Dendritic cell treated with granulocyte-macrophage colony-stimulating factor and Interleukin-4, amounts not matched to agents 40 ng/mL and 50 ng/mL, for 4 days (primary cell): ENCODE results near the gene ABHD15.

Experiments used
- H3K27ac Mint-ChIP-seq: one replicate; pipeline ENCODE4 v1.8.0; 2022; ENCODE audit warnings: mild to moderate bottlenecking, mixed read lengths
- H3K27me3 Mint-ChIP-seq: one replicate; pipeline ENCODE4 v1.8.0; 2022; ENCODE audit warnings: mild to moderate bottlenecking, mixed read lengths
- H3K36me3 Mint-ChIP-seq: one replicate; pipeline ENCODE4 v1.8.0; 2022; ENCODE audit warnings: low read depth, mixed read lengths
- H3K4me1 Mint-ChIP-seq: one replicate; pipeline ENCODE4 v1.8.0; 2022; ENCODE audit warnings: low read depth, mixed read lengths
- H3K4me3 Mint-ChIP-seq: one replicate; pipeline ENCODE4 v1.8.0; 2022; ENCODE audit warnings: mild to moderate bottlenecking, moderate library complexity, mixed read lengths
- H3K9me3 Mint-ChIP-seq: one replicate; pipeline ENCODE4 v1.8.0; 2022; ENCODE audit warnings: mixed read lengths
- intact Hi-C: fragments of 100-400 bp; cut with micrococcal nuclease; formaldehyde crosslinking; loops from one replicate; pipeline ENCODE4 v1.15.0; 2022

The ABHD15 gene

DNA sequence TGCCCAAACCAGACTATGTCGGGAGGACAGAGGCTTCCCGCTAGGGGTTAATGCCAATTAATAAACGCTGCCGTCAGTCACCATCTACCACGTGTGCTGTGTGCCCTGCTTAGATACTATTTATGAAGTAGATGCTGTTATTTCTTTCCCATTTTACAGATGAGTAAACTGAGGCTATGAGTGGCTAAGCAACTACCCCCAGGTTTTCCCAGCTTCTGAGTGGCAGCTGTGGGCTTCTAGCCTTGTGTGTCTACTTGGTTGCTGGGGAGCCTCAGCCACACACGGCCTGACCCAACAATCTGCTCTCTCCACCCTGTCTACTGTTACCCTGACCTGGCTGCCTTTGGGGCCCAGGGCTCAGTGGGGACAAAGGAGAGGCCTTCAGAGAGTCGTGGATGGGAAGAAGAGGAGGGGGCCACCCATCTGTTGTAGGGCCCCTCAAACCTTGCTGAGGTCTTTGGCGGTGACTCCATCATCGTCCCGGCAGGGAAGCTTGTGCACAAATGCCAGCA is 15.5 kb upstream of the ABHD15 start:
- intact Hi-C loops: no loop called here
- no peaks in the 10 kb centered on the region for H3K27me3 Mint-ChIP-seq

DNA sequence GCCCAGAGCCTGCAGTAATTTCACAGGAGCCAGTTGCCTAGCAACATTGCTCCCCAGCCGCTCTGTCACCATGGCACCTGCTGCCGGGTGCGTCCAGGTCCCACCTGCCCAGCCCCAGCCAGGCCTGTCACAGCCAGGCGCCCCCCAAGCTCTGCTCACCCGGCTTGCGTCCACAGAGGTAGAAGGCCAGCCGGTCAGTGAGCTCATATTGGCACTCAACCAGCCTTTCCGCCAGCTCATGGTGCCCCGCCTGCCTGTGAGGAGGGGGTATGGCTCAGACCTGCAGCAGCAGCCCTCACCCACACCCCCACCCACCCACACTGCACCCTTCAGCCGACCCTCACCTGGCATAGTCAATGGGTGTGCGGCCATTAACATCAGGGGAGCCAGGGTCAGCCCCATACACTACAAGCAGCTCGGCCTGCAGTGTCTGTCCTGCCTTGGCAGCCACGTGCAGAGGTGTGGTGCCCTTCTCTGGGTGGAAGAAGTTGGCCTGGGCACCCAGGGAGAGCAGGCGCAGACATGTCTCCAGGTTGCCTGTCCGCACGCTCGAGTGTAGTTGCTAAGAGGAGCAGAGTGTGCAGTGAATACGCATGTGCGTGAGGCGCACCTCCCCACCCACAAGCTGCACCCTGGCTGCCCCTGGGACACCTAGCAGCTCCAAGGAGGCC is 14.9 kb upstream of the ABHD15 start:
- Mint-ChIP-seq H3K4me3 (no peak overlapping the region), H3K36me3 (peaks cover 75% of the 10 kb centered on the region), H3K4me1 (peaks cover 51% of the 10 kb centered on the region), H3K9me3 (no peaks in the 10 kb centered on the region), H3K27ac (no peak overlapping the region), H3K27me3 (no peaks in the 10 kb centered on the region)
- intact Hi-C loops: no loop called here

More for the DNA sequence above, 15.5 kb upstream of the ABHD15 start:
- peaks cover 57% of the 10 kb centered on the region for H3K4me1 Mint-ChIP-seq
- H3K27ac Mint-ChIP-seq: no peak overlapping the region
- H3K4me3 Mint-ChIP-seq: no peak overlapping the region
- peaks cover 69% of the 10 kb centered on the region for H3K36me3 Mint-ChIP-seq
- H3K9me3 Mint-ChIP-seq: no peaks in the 10 kb centered on the region

DNA sequence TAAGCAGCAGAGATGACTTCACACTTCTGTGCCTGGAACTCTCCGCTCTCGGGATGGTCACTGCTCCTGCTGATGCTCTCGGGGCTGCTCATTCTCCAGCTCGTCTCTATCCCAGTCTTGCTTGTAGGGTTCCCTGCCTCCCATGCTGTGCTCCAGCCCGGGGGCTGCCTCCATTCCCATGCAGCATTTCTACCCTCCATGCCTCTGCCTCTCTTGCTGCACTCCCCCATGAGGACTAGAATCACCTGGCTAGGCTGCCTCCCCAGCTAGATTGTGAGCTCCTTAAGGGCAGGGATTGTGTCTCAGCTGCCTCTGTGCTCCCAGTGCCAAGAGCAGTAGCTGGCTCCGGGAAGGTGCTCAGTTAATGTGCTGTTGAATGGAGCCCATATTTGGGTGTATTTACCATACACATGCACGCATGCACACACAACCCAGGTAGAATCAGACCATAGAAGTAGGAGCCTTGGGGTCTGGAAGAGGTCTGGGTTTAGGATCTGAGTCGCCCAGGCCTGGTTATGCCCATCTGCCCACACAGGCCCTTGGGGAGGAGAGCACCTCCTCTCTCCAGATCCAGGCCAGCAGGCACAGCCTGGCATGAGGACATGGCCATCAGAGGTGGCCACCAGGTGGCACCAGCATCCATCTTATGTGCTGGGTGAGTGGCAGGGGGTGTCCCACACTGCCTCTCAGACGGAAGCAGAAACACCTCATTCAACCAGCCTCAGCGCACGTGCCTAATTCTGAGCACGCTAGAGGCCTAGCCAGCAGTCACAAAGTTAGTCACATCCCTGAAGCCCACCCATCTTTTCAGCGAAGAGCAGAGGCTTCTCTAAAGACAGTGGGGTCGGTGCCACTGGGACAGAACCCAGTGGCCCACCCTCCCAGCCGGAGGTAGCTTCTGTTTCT is 13.3 kb upstream of the ABHD15 start:
- Mint-ChIP-seq H3K4me1 (peaks cover 37% of the 10 kb centered on the region), H3K27ac (no peak overlapping the region), H3K9me3 (no peaks in the 10 kb centered on the region), H3K4me3 (no peak overlapping the region), H3K36me3 (peaks cover 91% of the 10 kb centered on the region), H3K27me3 (no peaks in the 10 kb centered on the region)
- intact Hi-C loops: loop anchor here (1.0 kb wide), 1 partner anchor 12 kb away; no protein-coding TSS in a partner anchor

DNA sequence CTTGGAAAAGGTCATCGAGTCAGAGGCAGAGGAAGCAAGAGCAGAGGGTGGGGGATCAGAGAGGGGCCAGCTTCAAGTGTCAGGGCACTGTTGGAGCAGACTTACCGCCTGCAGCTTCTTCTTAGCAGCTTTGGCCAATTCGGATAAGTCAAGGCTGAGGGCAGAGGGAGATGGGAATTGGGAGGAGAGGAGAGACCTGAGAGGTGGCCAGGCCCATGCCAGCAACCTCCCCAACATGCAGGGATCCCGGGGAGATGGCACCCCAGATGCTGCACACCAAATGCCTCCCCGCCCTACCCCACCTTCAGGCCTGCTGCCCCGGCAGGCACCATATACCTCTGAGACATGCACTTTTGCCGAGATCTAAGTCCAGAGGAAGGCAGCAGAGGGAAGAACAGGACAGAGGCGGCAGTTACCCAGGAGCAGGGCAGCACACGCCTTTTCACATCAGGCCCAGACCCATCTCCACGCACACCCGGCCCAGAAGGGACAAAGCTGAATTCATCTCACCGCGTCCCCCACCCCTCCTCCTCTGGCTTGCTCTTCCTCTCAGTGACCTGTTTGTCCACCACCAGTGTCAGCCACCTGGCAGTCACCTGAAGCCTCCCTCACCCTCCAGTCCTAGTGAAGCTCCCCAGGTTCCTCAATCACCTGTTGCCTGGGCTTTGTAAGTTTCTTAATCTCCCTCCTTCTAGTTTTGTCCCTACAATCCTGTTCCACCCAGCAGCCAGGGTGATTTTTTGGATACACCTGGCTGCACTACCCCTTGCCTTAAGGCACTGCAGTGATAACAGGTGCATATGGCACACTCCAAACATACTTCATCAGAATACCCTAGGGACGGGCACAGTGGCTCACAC is 12.0 kb upstream of the ABHD15 start:
- intact Hi-C loops: no loop called here
- Mint-ChIP-seq H3K4me3 (no peak overlapping the region), H3K27me3 (no peaks in the 10 kb centered on the region), H3K27ac (no peak overlapping the region), H3K36me3 (peaks cover 100% of the 10 kb centered on the region), H3K4me1 (peaks cover 33% of the 10 kb centered on the region), H3K9me3 (no peaks in the 10 kb centered on the region)

DNA sequence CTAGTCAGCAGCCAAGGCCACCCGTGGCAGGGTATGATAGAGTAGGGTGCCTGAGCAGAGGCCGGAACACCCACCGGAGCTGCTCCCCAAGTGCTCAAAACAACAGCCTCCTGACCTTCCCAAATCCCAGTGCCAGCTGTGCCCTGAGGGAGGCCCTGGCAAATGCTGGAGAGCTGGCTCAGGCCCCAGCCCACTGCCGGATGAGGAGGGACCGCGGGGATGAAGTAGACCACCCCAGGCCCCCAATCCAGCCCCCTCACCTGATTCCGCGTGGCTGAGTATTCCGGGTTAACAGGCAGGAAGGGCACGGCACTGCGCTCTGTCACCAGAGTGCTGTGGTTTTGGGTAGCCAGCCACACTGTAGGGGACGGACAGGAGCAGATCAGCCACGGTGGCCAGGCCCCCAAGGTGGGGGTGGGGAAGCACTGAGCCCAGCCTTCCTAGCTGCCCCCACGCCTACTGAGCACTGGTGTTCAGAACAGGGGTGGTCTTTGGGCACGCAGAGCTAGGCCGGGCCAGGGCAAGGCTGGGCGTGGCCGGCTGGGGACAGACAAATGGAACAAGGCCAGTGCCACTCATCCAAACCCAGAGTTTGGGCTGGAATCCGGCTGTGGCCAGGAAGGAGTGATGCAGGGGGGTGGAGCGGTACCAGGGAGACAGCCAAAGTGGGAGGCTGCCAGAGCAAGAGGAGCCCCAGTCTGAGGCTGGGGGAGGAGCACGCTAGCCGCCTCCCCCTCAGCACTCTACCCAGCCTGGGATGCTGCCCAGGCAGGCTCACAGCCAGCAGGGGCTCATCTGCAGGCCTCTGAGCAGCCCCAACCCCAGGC is 10.8 kb upstream of the ABHD15 start:
- Mint-ChIP-seq H3K4me3 (no peak overlapping the region), H3K36me3 (peaks cover 99% of the 10 kb centered on the region), H3K9me3 (no peaks in the 10 kb centered on the region), H3K27me3 (no peaks in the 10 kb centered on the region), H3K4me1 (peaks cover 28% of the 10 kb centered on the region), H3K27ac (no peak overlapping the region)
- intact Hi-C loops: no loop called here

DNA sequence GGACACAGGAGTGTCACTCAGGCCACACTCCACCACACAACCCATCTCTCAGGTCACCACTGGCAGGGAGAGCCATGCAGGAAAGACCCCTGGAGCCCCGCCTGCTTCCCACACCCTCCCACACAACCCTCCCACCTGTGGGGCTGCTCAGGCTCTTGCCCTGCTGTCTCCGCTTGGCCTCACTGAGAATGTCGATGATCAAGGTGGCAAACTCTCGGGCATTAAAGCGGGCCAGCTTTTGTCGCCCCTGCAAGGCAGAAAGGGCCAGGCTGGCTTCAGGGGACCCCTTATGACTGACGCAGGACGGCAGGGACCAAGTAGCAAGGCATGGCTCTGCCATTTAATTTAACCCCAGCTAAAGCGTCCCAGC is 10.1 kb upstream of the ABHD15 start:
- Mint-ChIP-seq H3K4me3 (no peak overlapping the region), H3K9me3 (no peaks in the 10 kb centered on the region), H3K4me1 (peaks cover 25% of the 10 kb centered on the region), H3K27me3 (no peaks in the 10 kb centered on the region), H3K27ac (no peak overlapping the region), H3K36me3 (peaks cover 98% of the 10 kb centered on the region)
- intact Hi-C loops: no loop called here

DNA sequence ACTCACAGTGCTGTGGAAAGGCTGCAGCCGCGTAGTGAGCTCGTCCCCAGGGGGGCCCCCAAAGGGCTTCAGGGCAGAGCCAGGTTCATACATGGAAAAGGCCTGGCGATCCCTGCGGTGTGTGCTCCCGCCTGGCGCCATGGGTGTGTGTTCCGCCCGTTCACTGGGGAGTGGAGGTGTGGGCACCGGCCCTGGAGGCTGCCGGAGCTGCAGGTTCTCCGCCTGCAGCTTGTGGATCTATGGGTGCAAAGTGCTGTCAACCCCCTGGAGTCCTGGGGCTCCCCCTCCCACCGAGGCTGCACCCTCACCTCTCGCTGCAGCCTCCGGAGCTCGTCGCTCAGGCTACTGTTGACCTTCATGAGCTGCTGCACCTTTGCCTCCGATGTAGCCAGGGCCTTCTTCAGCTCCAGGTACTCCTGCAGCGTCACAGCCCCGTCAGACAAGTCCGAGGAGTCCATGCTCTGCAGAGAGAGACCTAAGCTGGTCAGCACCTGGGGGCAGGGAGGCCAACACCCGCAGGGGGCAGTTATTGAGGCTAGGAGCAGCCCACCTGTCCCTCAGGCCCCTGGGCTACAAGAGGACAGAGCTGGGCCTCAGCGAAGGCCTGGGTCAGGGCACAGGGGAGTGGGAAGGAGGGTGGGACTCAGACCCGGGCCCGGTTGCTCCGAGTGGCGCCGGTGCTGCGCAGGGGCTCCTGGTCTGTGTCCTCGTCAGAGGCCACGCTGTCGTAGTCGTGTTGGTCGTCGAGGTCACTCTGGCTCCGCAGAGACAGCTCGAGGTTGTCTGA is 9.6 kb upstream of the ABHD15 start:
- H3K9me3 Mint-ChIP-seq: no peaks in the 10 kb centered on the region
- H3K4me1 Mint-ChIP-seq: peaks cover 30% of the 10 kb centered on the region
- intact Hi-C loops: no loop called here
- H3K27ac Mint-ChIP-seq: no peak overlapping the region
- no peaks in the 10 kb centered on the region for H3K27me3 Mint-ChIP-seq
- H3K36me3 Mint-ChIP-seq: peaks cover 98% of the 10 kb centered on the region
- no peak overlapping the region for H3K4me3 Mint-ChIP-seq

DNA sequence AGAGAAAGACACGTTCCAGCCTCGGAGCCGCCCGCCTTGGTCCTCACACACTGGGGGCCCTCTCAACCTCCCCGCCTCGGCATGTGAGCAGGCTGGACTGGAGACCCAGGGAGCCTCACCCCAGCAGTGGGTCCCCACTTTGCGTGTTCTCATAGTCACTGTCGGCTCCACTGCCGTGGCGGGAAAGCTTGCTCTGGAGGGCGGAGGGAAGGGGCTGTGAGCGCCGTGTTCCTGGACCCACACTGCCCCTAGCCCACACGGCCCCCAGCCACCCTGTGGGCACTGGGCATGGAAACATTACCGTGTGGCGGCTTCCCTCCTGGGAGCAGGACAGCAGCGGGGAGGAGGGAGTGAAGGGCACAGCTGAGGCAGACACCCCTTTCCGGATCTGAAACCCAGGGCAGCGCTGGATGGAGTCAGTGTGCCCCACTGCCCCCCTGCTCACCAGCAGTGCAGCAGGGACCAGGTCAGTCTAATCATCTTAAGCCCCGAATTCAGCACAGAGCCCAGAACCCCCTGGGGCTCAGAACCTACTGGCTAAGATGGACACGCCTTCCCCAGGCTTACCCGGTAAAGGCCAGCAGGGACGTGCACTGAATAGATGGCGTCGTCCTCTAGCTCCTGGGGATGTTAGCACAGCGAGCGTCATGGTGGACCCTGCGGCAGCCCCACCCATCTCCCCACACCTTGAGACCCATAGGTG is 8.8 kb upstream of the ABHD15 start:
- Mint-ChIP-seq H3K4me1 (peaks cover 38% of the 10 kb centered on the region), H3K9me3 (no peaks in the 10 kb centered on the region), H3K4me3 (no peak overlapping the region), H3K36me3 (peaks cover 98% of the 10 kb centered on the region), H3K27ac (peak overlapping the region; percentile 8), H3K27me3 (no peaks in the 10 kb centered on the region)
- intact Hi-C loops: no loop called here

DNA sequence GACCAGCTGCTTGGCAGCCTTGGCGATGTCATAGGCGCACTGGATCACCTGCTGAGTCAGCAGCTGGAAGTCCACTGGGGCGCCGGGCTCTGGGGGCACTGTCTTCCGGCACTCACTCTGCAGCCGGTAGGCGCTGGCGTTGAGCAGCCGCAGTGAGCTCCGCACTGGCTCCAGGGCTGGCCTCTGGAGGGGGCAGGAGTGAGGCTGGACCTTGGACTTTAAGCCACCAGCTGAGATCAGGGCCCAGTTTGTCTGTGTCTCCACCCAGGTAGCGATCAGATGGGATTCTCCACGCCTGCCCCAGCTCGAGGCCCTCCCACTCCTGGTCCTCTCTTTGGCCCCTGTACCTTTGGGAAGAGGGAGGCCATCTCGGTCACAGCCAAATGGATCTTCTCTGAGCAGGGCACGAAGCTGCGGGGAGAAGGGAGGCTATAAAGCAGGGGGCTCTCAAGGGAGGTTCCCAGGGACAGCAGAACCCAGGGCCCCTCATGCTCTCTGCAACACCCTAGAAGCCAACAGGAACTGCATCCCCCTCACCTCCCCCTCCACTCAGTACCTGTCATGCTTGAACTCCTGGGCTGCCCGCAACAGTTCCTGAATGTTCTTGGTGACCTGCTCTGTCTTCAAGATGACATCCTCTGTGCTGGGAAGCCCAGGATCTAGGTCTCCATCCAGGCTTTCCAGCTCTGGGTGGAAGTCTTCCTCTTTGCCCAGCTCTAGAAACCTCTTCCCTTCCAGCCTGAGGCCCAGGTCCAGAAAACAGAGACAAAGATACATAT is 8.1 kb upstream of the ABHD15 start:
- Mint-ChIP-seq H3K27ac (peak overlapping the region; percentile 8), H3K4me3 (no peak overlapping the region), H3K9me3 (no peaks in the 10 kb centered on the region), H3K27me3 (no peaks in the 10 kb centered on the region), H3K36me3 (peaks cover 96% of the 10 kb centered on the region), H3K4me1 (peaks cover 33% of the 10 kb centered on the region)
- intact Hi-C loops: no loop called here

DNA sequence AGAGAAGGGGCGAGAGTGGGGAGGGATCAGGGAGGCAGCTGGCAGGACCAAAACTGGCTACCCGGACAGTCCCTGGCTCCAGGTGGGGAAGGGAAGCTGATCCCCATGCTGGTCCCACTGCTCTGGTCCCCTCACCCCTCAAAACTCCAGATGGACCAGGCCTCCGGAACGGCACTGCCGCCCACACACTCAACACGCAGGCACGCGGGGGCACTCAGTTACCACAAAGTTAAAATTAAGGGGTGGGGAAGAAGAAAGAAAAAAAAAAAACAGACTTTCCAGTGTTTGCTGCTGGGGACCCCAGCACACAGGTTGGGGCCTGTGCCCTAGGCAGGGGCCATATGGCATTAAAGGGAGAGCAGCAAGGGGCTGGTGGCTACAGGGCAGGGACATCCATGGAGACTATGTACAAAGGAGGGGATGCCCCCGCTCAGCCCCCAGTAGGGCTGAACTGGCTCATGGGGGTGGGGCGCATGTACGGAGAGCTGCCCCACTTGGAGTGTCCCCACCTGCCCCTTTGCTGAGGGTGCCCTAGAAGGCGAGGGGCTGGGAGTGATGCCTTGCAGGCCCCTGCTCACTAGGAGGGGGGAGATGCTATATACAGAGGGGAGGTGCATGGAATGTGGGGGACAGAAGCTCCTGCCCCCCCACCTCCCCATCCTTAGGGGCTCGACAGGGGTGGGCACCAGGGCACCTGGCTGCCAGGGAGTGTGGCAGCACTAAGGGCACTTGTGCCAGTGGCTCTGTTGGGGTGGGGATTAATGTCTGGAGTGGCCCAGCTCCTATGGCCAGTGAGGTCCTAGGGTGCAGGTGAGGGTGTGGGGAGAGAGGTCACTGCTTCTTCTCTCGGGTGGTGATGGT is 7.3 kb upstream of the ABHD15 start:
- H3K4me1 Mint-ChIP-seq: peaks cover 37% of the 10 kb centered on the region
- H3K4me3 Mint-ChIP-seq: no peak overlapping the region
- H3K36me3 Mint-ChIP-seq: peaks cover 90% of the 10 kb centered on the region
- no peaks in the 10 kb centered on the region for H3K27me3 Mint-ChIP-seq
- intact Hi-C loops: no loop called here
- H3K9me3 Mint-ChIP-seq: no peaks in the 10 kb centered on the region
- H3K27ac Mint-ChIP-seq: peak overlapping the region; percentile 8

DNA sequence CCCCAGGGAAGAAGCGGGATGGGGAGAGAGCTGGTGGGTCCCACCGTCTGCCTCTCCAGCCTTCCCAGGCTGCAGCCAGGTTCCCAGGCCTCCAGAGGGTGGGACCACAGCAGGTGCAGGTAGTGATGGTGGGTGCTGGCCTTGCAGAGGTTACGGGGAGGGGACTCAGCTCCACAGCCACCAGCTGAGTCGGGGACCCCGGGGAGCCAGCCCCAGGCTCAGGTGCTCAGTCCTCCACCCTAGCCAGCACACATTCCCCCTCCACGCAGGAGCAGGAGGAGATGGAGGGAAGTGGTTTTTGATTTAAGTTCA is 6.7 kb upstream of the ABHD15 start:
- H3K27ac Mint-ChIP-seq: no peak overlapping the region

More for the DNA sequence above, 6.7 kb upstream of the ABHD15 start:
- Mint-ChIP-seq H3K36me3 (peaks cover 90% of the 10 kb centered on the region), H3K27me3 (no peaks in the 10 kb centered on the region), H3K4me1 (peaks cover 42% of the 10 kb centered on the region), H3K9me3 (no peaks in the 10 kb centered on the region), H3K4me3 (no peak overlapping the region)
- intact Hi-C loops: no loop called here
